Liver (tissue), 10 donors: Measurements from ENCODE around the gene ATF6B. TPM values are rescaled to one million over a fixed set of nuclear protein-coding genes. Genes with fewer than 3 reads are reported as not detected.
"Not testable (repeated sequence)": the region's sequence is repeated elsewhere in the genome, so short reads cannot be mapped to it uniquely, and the experiment has no call there.

Experiments used
- DNase-seq: peaks from one replicate; pipeline ENCODE4 v3.0.0-alpha.2; 2017; ENCODE audit warnings: low spot score
- H3K27ac ChIP-seq, 2 donors: one replicate each; pipeline ENCODE4 v1.7.0; 2013; ENCODE audit warnings: inconsistent platforms in 2 of 2, low read length in 2 of 2, control low read depth in 1 of 2, low read depth in 1 of 2, mild to moderate bottlenecking in 1 of 2
- H3K27me3 ChIP-seq, 4 donors: one replicate each; pipeline versions ENCODE4 v1.6.1 to v1.7.0; 2013; ENCODE audit warnings: low read length in 3 of 4, inconsistent platforms in 1 of 4, mild to moderate bottlenecking in 1 of 4, moderate library complexity in 1 of 4; ENCODE audit not compliant: control insufficient read depth in 4 of 4, insufficient read depth in 4 of 4
- H3K36me3 ChIP-seq, 4 donors: one replicate each; pipeline versions ENCODE4 v1.6.1 to v1.7.0; 2013; ENCODE audit warnings: low read length in 3 of 4, mild to moderate bottlenecking in 3 of 4, low read depth in 1 of 4, moderate library complexity in 1 of 4; ENCODE audit not compliant: control insufficient read depth in 4 of 4, insufficient read depth in 3 of 4
- H3K4me1 ChIP-seq, 4 donors: one replicate each; pipeline versions ENCODE4 v1.6.1 to v1.7.0; 2013; ENCODE audit warnings: low read length in 3 of 4, mild to moderate bottlenecking in 3 of 4, moderate library complexity in 1 of 4; ENCODE audit not compliant: control insufficient read depth in 4 of 4, insufficient read depth in 4 of 4
- H3K4me3 ChIP-seq, 3 donors: one replicate each; pipeline versions ENCODE4 v1.6.1 to v1.7.0; 2013; ENCODE audit warnings: low read length in 3 of 3, control low read depth in 1 of 3, low read depth in 1 of 3, mild to moderate bottlenecking in 1 of 3
- H3K9ac ChIP-seq, 2 donors: one replicate each; pipeline ENCODE4 v1.7.0; 2013; ENCODE audit warnings: low read length in 2 of 2, mild to moderate bottlenecking in 2 of 2, moderate library complexity in 2 of 2, control low read depth in 1 of 2, low read depth in 1 of 2
- H3K9me3 ChIP-seq, 4 donors: one replicate each; pipeline versions ENCODE4 v1.6.1 to v1.7.0; 2013; ENCODE audit warnings: low read length in 3 of 4; ENCODE audit not compliant: control insufficient read depth in 4 of 4
- CTCF ChIP-seq: fragments of 150-350 bp; IDR thresholded peaks from 2 replicates; pipeline ENCODE4 v1.5.1; 2017; ENCODE audit warnings: improper control_type of control experiment, low read depth, low read length; ENCODE audit not compliant: missing input control
- FOXA2 ChIP-seq: IDR thresholded peaks from 2 replicates; pipeline ENCODE4 v1.6.1; 2016; ENCODE audit warnings: antibody characterized with exemption
- GABPA ChIP-seq, 2 donors: IDR thresholded peaks in 1 of 2; conservative IDR thresholded peaks in 1 of 2; 2 replicates each; pipeline ENCODE4 v1.6.1; 2016; ENCODE audit warnings: antibody characterized with exemption in 2 of 2, mild to moderate bottlenecking in 1 of 2, moderate library complexity in 1 of 2
- HNF4A ChIP-seq, 2 donors: conservative IDR thresholded peaks; 2 replicates each; pipeline ENCODE4 v1.6.1; 2016; ENCODE audit warnings: antibody characterized with exemption in 2 of 2, mild to moderate bottlenecking in 2 of 2
- HNF4G ChIP-seq: IDR thresholded peaks from 2 replicates; pipeline ENCODE4 v1.6.1; 2016; ENCODE audit warnings: antibody characterized with exemption
- MAX ChIP-seq: IDR thresholded peaks from 2 replicates; pipeline ENCODE4 v1.6.1; 2016; ENCODE audit warnings: antibody characterized with exemption
- REST ChIP-seq: IDR thresholded peaks from 2 replicates; pipeline ENCODE4 v1.6.1; 2016; ENCODE audit warnings: antibody characterized with exemption, mild to moderate bottlenecking
- ZBTB33 ChIP-seq: IDR thresholded peaks from 2 replicates; pipeline ENCODE4 v1.6.1; 2016; ENCODE audit warnings: antibody characterized with exemption
- WGBS: extraction: QIAGEN DNeasy Blood & Tissue Kit; methylation state at CpG from one replicate; pipeline ENCODE4 v1.1.7; 2013; 5-methylcytosine and 5-hydroxymethylcytosine counted together
- polyA plus RNA-seq, 2 donors: library from polyadenylated mRNA; stranded (reverse) in 1 of 2; unstranded in 1 of 2; fragments of 200-250 nt in 1 of 2; fragments of >200 nt in 1 of 2; fragmentation: Nextera tagmentation in 1 of 2; extraction: Ambion mirVana in 1 of 2; gene quantifications; one replicate each; pipeline versions ENCODE4 v1.2.1 to v1.2.3, GENCODE V29; 2013 to 2015
- small RNA-seq: library from RNA; depleted of rRNA; stranded (forward); fragments of <200 nt; gene quantifications from one replicate; pipeline ENCODE3, GENCODE V24; 2014
- total RNA-seq, 2 donors: library from RNA; depleted of rRNA; stranded (reverse); fragments of >200 nt; gene quantifications; one replicate each; pipeline ENCODE4 v1.2.3, GENCODE V29; 2014
- donor health status: healthy.
- donor health status: healthy.
- donor health status: healthy.
- donor health status: healthy.
- donor health status: healthy.

The ATF6B gene
- total and polyA plus RNA-seq, 4 donors = 13.6 to 24.8 (median 15.5) TPM

- TF ChIP-seq CTCF = no peak
Observed at GRCh38 chr6:32069460-32069859, 58.6 kb downstream of the ATF6B start (continued).

- Histone ChIP-seq H3K27ac (no peak overlapping the region), H3K27me3 (no peaks in the 10 kb centered on the region), H3K36me3 (no peaks in the 10 kb centered on the region), H3K9ac (no peak overlapping the region), H3K9me3 (no peaks in the 10 kb centered on the region), H3K4me3 (no peak overlapping the region), H3K4me1 (no peaks in the 10 kb centered on the region)
- WGBS = 91% methylated on average over 14 of the region's 14 CpGs
- no peak for DNase-seq
- TF ChIP-seq GABPA (IDR thresholded peaks at IDR 0.05 in 1 of 2, conservative IDR thresholded peaks at IDR 0.05 in 1 of 2) (no peak), ZBTB33 (no peak), HNF4G (no peak), FOXA2 (no peak), HNF4A (conservative IDR thresholded peaks at IDR 0.05) (no peak), REST (no peak), MAX (no peak)
Observed at GRCh38 chr6:32068867-32069266, 59.2 kb downstream of the ATF6B start.

- DNase-seq, H3K4me3 ChIP-seq, H3K9me3 ChIP-seq, H3K27me3 ChIP-seq, H3K27ac ChIP-seq, H3K36me3 ChIP-seq, H3K9ac ChIP-seq, H3K4me1 ChIP-seq: not testable (repeated sequence)
- 92% methylated on average over 13 of the region's 13 CpGs for WGBS
Observed at GRCh38 chr6:32068315-32068714, 59.7 kb downstream of the ATF6B start.

GRCh38 chr6:32067521-32067920, 60.5 kb downstream of the ATF6B start:
- not testable (repeated sequence) for H3K4me1 ChIP-seq, H3K4me3 ChIP-seq, H3K27ac ChIP-seq, DNase-seq, H3K9me3 ChIP-seq, H3K36me3 ChIP-seq, H3K9ac ChIP-seq, H3K27me3 ChIP-seq
- WGBS = 95% methylated on average over 19 of the region's 19 CpGs

Small RNA genes lying within 50 kb of the gene (small RNA-seq; reads per million reads assigned to genes)
- gene RNA5SP206 = not detected

Other genes with a start within 250 kb of the ATF6B start
- gene SLC44A4, start 249.2 kb downstream of the ATF6B start, total RNA-seq = 1 to 10 TPM in 1 of 2 donors, under 1 TPM in 1; 0.17 to 2.4 TPM
- gene SLC44A4, start 249.2 kb downstream of the ATF6B start, polyA plus RNA-seq = under 1 TPM in 1 of 2 donors, not detected in 1; 0.13 TPM
- 10 to 100 TPM; 10.7 to 21.4 TPM for gene EHMT2, start 230.5 kb downstream of the ATF6B start, total RNA-seq
- 10 to 100 TPM in 1 of 2 donors, 1 to 10 TPM in 1; 7.9 to 10.5 TPM for gene EHMT2, start 230.5 kb downstream of the ATF6B start, polyA plus RNA-seq
- 1 to 10 TPM in 1 of 2 donors, under 1 TPM in 1; 0.25 to 2.3 TPM for gene ZBTB12, start 226.2 kb downstream of the ATF6B start, total RNA-seq
- under 1 TPM in 1 of 2 donors, not detected in 1; 0.83 TPM for gene ZBTB12, start 226.2 kb downstream of the ATF6B start, polyA plus RNA-seq
- 100 to 1,000 TPM; 212 to 354 TPM for gene C2, start 200.5 kb downstream of the ATF6B start, total RNA-seq
- 100 to 1,000 TPM; 441 to 522 TPM for gene C2, start 200.5 kb downstream of the ATF6B start, polyA plus RNA-seq
- gene CFB, start 182.2 kb downstream of the ATF6B start, total RNA-seq = 1,000 to 10,000 TPM; 2,016 to 3,272 TPM
- 1,000 to 10,000 TPM; 3,136 to 3,144 TPM for gene CFB, start 182.2 kb downstream of the ATF6B start, polyA plus RNA-seq
- 10 to 100 TPM; 11.1 to 21.8 TPM for gene NELFE, start 169.3 kb downstream of the ATF6B start, total RNA-seq
- gene NELFE, start 169.3 kb downstream of the ATF6B start, polyA plus RNA-seq = 10 to 100 TPM; 11.9 to 14.2 TPM
- gene SKIC2, start 169.1 kb downstream of the ATF6B start, total RNA-seq = 10 to 100 TPM; 34.7 to 57.6 TPM
- 10 to 100 TPM; 26.7 to 34.3 TPM for gene SKIC2, start 169.1 kb downstream of the ATF6B start, polyA plus RNA-seq
- 10 to 100 TPM in 1 of 2 donors, 1 to 10 TPM in 1; 4.5 to 11.0 TPM for gene DXO, start 156.1 kb downstream of the ATF6B start, total RNA-seq
- 1 to 10 TPM; 8.9 to 9.7 TPM for gene DXO, start 156.1 kb downstream of the ATF6B start, polyA plus RNA-seq
- gene C4A, start 146.2 kb downstream of the ATF6B start, total RNA-seq = 1,000 to 10,000 TPM in 1 of 2 donors, 100 to 1,000 TPM in 1; 410 to 1,584 TPM
- gene C4A, start 146.2 kb downstream of the ATF6B start, polyA plus RNA-seq = 1,000 to 10,000 TPM; 1,485 to 2,903 TPM
- 1,000 to 10,000 TPM in 1 of 2 donors, 100 to 1,000 TPM in 1; 666 to 1,114 TPM for gene C4B, start 113.5 kb downstream of the ATF6B start, total RNA-seq
- 1,000 to 10,000 TPM; 1,699 to 3,560 TPM for gene C4B, start 113.5 kb downstream of the ATF6B start, polyA plus RNA-seq
- gene CYP21A2, start 89.8 kb downstream of the ATF6B start, total RNA-seq = 10 to 100 TPM in 1 of 2 donors, 1 to 10 TPM in 1; 1.7 to 29.6 TPM
- 10 to 100 TPM in 1 of 2 donors, 1 to 10 TPM in 1; 6.9 to 29.7 TPM for gene CYP21A2, start 89.8 kb downstream of the ATF6B start, polyA plus RNA-seq
- 10 to 100 TPM in 1 of 2 donors, 1 to 10 TPM in 1; 6.8 to 17.1 TPM for gene TNXB, start 18.9 kb downstream of the ATF6B start, total RNA-seq
- 1 to 10 TPM; 3.0 to 4.4 TPM for gene TNXB, start 18.9 kb downstream of the ATF6B start, polyA plus RNA-seq
- gene FKBPL, start 2.0 kb upstream of the ATF6B start, total RNA-seq = 1 to 10 TPM; 2.3 to 5.7 TPM
- 1 to 10 TPM; 2.8 to 3.3 TPM for gene FKBPL, start 2.0 kb upstream of the ATF6B start, polyA plus RNA-seq
- under 1 TPM in 1 of 2 donors, not detected in 1; 0.08 TPM for gene PRRT1, start 23.7 kb upstream of the ATF6B start, total RNA-seq
- gene PRRT1, start 23.7 kb upstream of the ATF6B start, polyA plus RNA-seq = under 1 TPM; 0.19 to 0.24 TPM
- gene PPT2, start 25.9 kb upstream of the ATF6B start, total RNA-seq = 10 to 100 TPM; 22.3 to 47.4 TPM
- gene PPT2, start 25.9 kb upstream of the ATF6B start, polyA plus RNA-seq = 1 to 10 TPM; 7.6 to 7.8 TPM
- 1 to 10 TPM; 1.8 to 8.2 TPM for gene EGFL8, start 36.3 kb upstream of the ATF6B start, total RNA-seq
- 1 to 10 TPM; 1.9 TPM for gene EGFL8, start 36.3 kb upstream of the ATF6B start, polyA plus RNA-seq
- 10 to 100 TPM; 10.4 to 14.7 TPM for gene AGPAT1, start 47.8 kb upstream of the ATF6B start, total RNA-seq
- gene AGPAT1, start 47.8 kb upstream of the ATF6B start, polyA plus RNA-seq = 10 to 100 TPM; 20.3 to 45.1 TPM
- 10 to 100 TPM; 51.5 to 56.1 TPM for gene RNF5, start 50.2 kb upstream of the ATF6B start, total RNA-seq
- gene RNF5, start 50.2 kb upstream of the ATF6B start, polyA plus RNA-seq = 10 to 100 TPM; 65.9 to 85.9 TPM
- under 1 TPM; 0.47 to 0.92 TPM for gene AGER, start 56.0 kb upstream of the ATF6B start, total RNA-seq
- under 1 TPM; 0.75 to 0.91 TPM for gene AGER, start 56.0 kb upstream of the ATF6B start, polyA plus RNA-seq
- gene PBX2, start 62.0 kb upstream of the ATF6B start, total RNA-seq = 10 to 100 TPM; 21.3 to 52.5 TPM
- gene PBX2, start 62.0 kb upstream of the ATF6B start, polyA plus RNA-seq = 10 to 100 TPM in 1 of 2 donors, 1 to 10 TPM in 1; 1.5 to 16.0 TPM
- gene GPSM3, start 64.4 kb upstream of the ATF6B start, total RNA-seq = 1 to 10 TPM; 2.3 to 6.6 TPM
- 1 to 10 TPM; 6.0 to 8.0 TPM for gene GPSM3, start 64.4 kb upstream of the ATF6B start, polyA plus RNA-seq
- gene NOTCH4, start 95.8 kb upstream of the ATF6B start, total RNA-seq = 10 to 100 TPM in 1 of 2 donors, 1 to 10 TPM in 1; 2.6 to 15.1 TPM
- gene NOTCH4, start 95.8 kb upstream of the ATF6B start, polyA plus RNA-seq = 10 to 100 TPM in 1 of 2 donors, 1 to 10 TPM in 1; 7.3 to 10.4 TPM
- not detected for gene TSBP1, start 243.7 kb upstream of the ATF6B start, total RNA-seq
- gene TSBP1, start 243.7 kb upstream of the ATF6B start, polyA plus RNA-seq = not detected